K562 (cell line): ENCODE data around the gene PTGR2.

Source experiments
- EGR1 ChIP-seq: fragments of 450-650 bp; conservative IDR thresholded peaks from 2 replicates; pipeline ENCODE4 v1.6.1; 2017; ENCODE audit warnings: mild to moderate bottlenecking
- FUS ChIP-seq: fragments of 200-400 bp; formaldehyde crosslinking; optimal IDR thresholded peaks from 2 replicates; pipeline ENCODE3; 2017; ENCODE audit warnings: low read depth, low read length
- MNT ChIP-seq, 2 experiments: fragments of 450-650 bp; conservative IDR thresholded peaks; 2 replicates each; pipeline ENCODE4 v1.6.1; 2017; ENCODE audit warnings: mild to moderate bottlenecking in 2 of 2, moderate library complexity in 2 of 2
- SRSF1 ChIP-seq: fragments of 200-400 bp; formaldehyde crosslinking; IDR thresholded peaks from 2 replicates; pipeline ENCODE4 v1.6.1; 2017; ENCODE audit warnings: mild to moderate bottlenecking, low read depth, low read length, moderate library complexity
- TCF7 ChIP-seq: sonication (generic); IDR thresholded peaks from 2 replicates; pipeline ENCODE4 v1.6.1; 2016; ENCODE audit warnings: antibody characterized with exemption, borderline replicate concordance
- THRA ChIP-seq: fragments of 450-650 bp; IDR thresholded peaks from 2 replicates; pipeline ENCODE4 v1.6.1; 2017; ENCODE audit warnings: mild to moderate bottlenecking, moderate library complexity
- ZNF133 ChIP-seq: fragments of 250-450 bp; sonication (Bioruptor Pico); IDR thresholded peaks from 2 replicates; pipeline ENCODE4 v1.4.0; 2020; ENCODE audit warnings: mild to moderate bottlenecking

- no peak for TF ChIP-seq EGR1
- no peak for TF ChIP-seq MNT (conservative IDR thresholded peaks at IDR 0.05)
- TF ChIP-seq FUS = no peak
- TF ChIP-seq SRSF1 = no peak
- TF ChIP-seq ZNF133 (CRISPR knock-in tag) = no peak
- no peak for TF ChIP-seq THRA
- TF ChIP-seq TCF7 = no peak
These were observed 37.7 kb downstream of the PTGR2 start for GRCh38 chr14:73889376-73889775.
